ENCODE measurements around the gene CLASP1.

DNA sequence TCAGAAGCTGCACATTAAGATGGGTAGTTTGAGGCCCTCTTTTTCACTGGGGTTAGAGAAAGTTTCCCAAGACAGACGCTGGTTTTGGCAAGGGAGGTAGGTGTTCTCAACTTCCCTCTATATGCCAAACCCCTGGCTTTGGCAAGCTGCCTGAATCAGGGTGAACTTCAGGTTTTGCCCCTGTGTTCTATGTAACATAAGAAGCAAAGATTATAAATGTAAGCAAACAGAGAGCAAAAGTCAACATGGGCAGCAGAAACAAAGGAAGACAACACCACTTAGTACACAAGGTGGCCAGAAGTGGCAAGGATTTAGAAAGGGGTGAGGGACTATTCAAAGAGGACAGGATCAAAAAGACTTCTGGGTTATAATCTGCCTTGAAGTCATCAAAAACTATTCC is 293.8 kb downstream of the CLASP1 start:
- TF ChIP-seq POLR2A (IDR thresholded peaks at IDR 0.05) (no peak), EP300 (IDR thresholded peaks at IDR 0.05) (no peak), POLR2AphosphoS5 (IDR thresholded peaks at IDR 0.05) (peak in 1 of 3 donors; percentile 61)
- TF ChIP-seq, protein P1, sequence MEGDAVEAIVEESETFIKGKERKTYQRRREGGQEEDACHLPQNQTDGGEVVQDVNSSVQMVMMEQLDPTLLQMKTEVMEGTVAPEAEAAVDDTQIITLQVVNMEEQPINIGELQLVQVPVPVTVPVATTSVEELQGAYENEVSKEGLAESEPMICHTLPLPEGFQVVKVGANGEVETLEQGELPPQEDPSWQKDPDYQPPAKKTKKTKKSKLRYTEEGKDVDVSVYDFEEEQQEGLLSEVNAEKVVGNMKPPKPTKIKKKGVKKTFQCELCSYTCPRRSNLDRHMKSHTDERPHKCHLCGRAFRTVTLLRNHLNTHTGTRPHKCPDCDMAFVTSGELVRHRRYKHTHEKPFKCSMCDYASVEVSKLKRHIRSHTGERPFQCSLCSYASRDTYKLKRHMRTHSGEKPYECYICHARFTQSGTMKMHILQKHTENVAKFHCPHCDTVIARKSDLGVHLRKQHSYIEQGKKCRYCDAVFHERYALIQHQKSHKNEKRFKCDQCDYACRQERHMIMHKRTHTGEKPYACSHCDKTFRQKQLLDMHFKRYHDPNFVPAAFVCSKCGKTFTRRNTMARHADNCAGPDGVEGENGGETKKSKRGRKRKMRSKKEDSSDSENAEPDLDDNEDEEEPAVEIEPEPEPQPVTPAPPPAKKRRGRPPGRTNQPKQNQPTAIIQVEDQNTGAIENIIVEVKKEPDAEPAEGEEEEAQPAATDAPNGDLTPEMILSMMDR (IDR thresholded peaks at IDR 0.05): no peak

Measured in stomach (tissue), 4 donors.